Measurements from ENCODE around the gene PIH1D2. TPM values are rescaled to one million over a fixed set of nuclear protein-coding genes. Genes with fewer than 3 reads are reported as not detected.

Gene PIH1D2
- total and polyA plus RNA-seq, 2 donors (not counting 3 experiments of a cell fraction or from before 2014, with no cell fraction given), result 0.51 to 1.3 TPM

DNA sequence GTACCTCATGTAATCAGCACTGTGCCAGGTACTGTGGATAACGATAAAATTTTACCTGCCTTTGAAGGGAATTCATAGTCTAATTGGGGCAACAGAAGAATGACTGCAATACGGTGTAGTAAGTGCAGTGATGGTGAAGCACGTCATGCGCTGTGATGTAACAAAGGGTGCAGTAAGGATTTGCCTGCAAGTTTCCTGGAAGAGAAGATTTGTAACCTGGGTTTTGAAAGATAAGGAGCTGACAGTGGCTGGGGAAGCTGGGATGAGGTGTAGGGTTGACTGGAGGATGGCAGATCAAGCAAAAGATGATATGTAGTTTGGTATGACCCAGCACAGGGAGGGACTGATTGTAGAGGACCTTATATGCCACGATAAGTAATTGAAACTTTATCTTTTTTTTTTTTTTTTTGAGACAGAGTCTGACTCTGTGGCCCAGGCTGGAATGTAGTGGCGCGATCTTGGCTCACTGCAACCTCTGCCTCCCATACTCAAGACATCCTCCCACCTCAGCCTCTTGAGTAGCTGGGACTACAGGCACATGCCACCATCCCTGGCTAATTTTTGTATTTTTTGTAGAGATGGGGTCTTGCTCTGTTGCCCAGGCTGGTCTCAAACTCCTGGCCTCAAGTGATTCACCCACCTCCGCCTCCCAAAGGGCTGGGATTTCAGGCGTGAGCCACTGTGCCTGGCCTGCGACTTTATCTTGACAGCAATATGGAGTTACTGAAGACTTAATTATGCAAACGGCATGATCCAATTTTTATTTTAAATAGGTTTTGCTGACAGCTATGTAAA is 24.1 kb upstream of the PIH1D2 start:
- peaks cover 0 to 3% of the 10 kb centered on the region in 2 experiments for H3K36me3 ChIP-seq (ENCODE audit: control insufficient read depth in 2 of 2, extremely low read depth in 1 of 2, insufficient read depth in 2 of 2, low read length in 2 of 2)
- no peak overlapping the region for H3K4me3 ChIP-seq (replicated peaks in 1 of 3; ENCODE audit: insufficient read depth in 1 of 3, low read depth in 1 of 3, low read length in 3 of 3)
- dilution Hi-C loops (cut with MboI; ENCODE audit: extremely low pct_ligation_motif_present, low sequenced_read_pairs), result no loop called here
- H2AFZ ChIP-seq (ENCODE audit: low read depth, low read length), result no peak overlapping the region
- no peaks in the 10 kb centered on the region for H3K9me1 ChIP-seq (replicated peaks; ENCODE audit: control insufficient read depth, extremely low read depth, insufficient read depth, low read length)
- H3K9ac ChIP-seq (replicated peaks; ENCODE audit: extremely low read depth, insufficient read depth, low read length), result no peak overlapping the region
- POLR2A ChIA-PET, result no interaction called here
- TF ChIP-seq POLR2A (IDR thresholded peaks at IDR 0.05; ENCODE audit: low read depth, low read length), result no peak
- no peaks in the 10 kb centered on the region for H3K27me3 ChIP-seq (ENCODE audit: control insufficient read depth in 2 of 2, insufficient read depth in 2 of 2, low read length in 2 of 2)
- no peak overlapping the region for H3K4me2 ChIP-seq (ENCODE audit: insufficient read depth, low read length)
- DNase-seq (ENCODE audit: low read depth, low spot score), result no peak
- intact Hi-C loops (cut with micrococcal nuclease), result no loop called here
- H3K4me1 ChIP-seq (ENCODE audit: control insufficient read depth, extremely low read depth, insufficient read depth, low read length), result no peaks in the 10 kb centered on the region
- H3K27ac ChIP-seq (ENCODE audit: insufficient read depth, low read depth, low read length), result no peak overlapping the region
- no peak for FAIRE-seq
- CTCF ChIA-PET, result interaction anchor here (1.2 to 4.2 kb wide), 3 partner anchors 16 to 78 kb away, joined by 3 to 18 read pairs (median 3); partner anchors contain the start of gene BCO2
- H3K79me2 ChIP-seq (ENCODE audit: control insufficient read depth, insufficient read depth, low read length), result no peaks in the 10 kb centered on the region
- BruUV-seq (replicated peaks), result no TSS peak
- no peaks in the 10 kb centered on the region for H3K9me3 ChIP-seq (replicated peaks; ENCODE audit: control insufficient read depth, insufficient read depth, low read length)
- no peaks in the 10 kb centered on the region for H4K20me1 ChIP-seq (replicated peaks; ENCODE audit: control insufficient read depth, extremely low read depth, insufficient read depth, low read length)

DNA sequence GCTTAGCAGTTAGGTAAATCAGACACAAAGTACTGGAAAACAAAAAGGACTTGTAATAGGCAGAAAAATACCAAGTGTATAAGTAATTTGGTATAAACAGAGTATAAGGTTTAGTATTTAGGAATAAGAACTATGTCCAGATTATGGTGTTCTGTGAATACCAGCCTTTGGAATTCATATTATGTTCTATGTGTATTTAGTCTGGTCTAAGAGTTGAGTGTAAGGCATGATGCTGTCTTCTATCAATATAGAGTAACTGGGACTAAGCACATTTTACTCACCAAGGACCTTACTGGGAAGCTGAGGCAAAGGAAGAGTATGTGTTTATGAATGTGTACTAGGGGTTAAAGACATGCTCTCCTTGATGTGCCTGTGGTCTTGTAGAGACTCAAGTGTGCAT is 22.4 kb upstream of the PIH1D2 start:
- intact Hi-C loops (cut with micrococcal nuclease) (no loop called here), dilution Hi-C loops (cut with MboI; ENCODE audit: extremely low pct_ligation_motif_present, low sequenced_read_pairs) (no loop called here)
- Histone ChIP-seq H3K36me3 (ENCODE audit: control insufficient read depth in 2 of 2, extremely low read depth in 1 of 2, insufficient read depth in 2 of 2, low read length in 2 of 2) (peaks cover 3 to 6% of the 10 kb centered on the region in 2 experiments), H3K4me1 (ENCODE audit: control insufficient read depth, extremely low read depth, insufficient read depth, low read length) (no peaks in the 10 kb centered on the region), H4K20me1 (replicated peaks; ENCODE audit: control insufficient read depth, extremely low read depth, insufficient read depth, low read length) (no peaks in the 10 kb centered on the region), H3K9ac (replicated peaks; ENCODE audit: extremely low read depth, insufficient read depth, low read length) (no peak overlapping the region), H3K27ac (ENCODE audit: insufficient read depth, low read depth, low read length) (no peak overlapping the region), H3K4me3 (replicated peaks in 1 of 3; ENCODE audit: insufficient read depth in 1 of 3, low read depth in 1 of 3, low read length in 3 of 3) (no peak overlapping the region), H3K9me1 (replicated peaks; ENCODE audit: control insufficient read depth, extremely low read depth, insufficient read depth, low read length) (no peaks in the 10 kb centered on the region), H3K9me3 (replicated peaks; ENCODE audit: control insufficient read depth, insufficient read depth, low read length) (no peaks in the 10 kb centered on the region), H3K4me2 (ENCODE audit: insufficient read depth, low read length) (no peak overlapping the region), H2AFZ (ENCODE audit: low read depth, low read length) (no peak overlapping the region), H3K27me3 (ENCODE audit: control insufficient read depth in 2 of 2, insufficient read depth in 2 of 2, low read length in 2 of 2) (no peaks in the 10 kb centered on the region), H3K79me2 (ENCODE audit: control insufficient read depth, insufficient read depth, low read length) (no peaks in the 10 kb centered on the region)
- CTCF ChIA-PET, result no interaction called here
- FAIRE-seq (no peak), DNase-seq (ENCODE audit: low read depth, low spot score) (no peak)
- TF ChIP-seq MYC (IDR thresholded peaks at IDR 0.05; ENCODE audit: low read depth, low read length) (no peak), POLR2AphosphoS5 (IDR thresholded peaks at IDR 0.05; ENCODE audit: insufficient read depth, low read depth, low read length) (no peak), POLR2A (IDR thresholded peaks at IDR 0.05; ENCODE audit: low read depth, low read length) (no peak), FOS (IDR thresholded peaks at IDR 0.05; ENCODE audit: borderline replicate concordance, insufficient read depth, low read length) (no peak), GATA2 (IDR thresholded peaks at IDR 0.05; ENCODE audit: insufficient read depth, insufficient read length, low read depth, low read length) (no peak), JUN (IDR thresholded peaks at IDR 0.05; ENCODE audit: borderline replicate concordance, insufficient read depth, insufficient read length, low read depth) (no peak), EZH2 (IDR thresholded peaks at IDR 0.05; ENCODE audit: borderline replicate concordance, low read depth, low read length, severe bottlenecking) (no peak)
- TF ChIP-seq, protein P1, sequence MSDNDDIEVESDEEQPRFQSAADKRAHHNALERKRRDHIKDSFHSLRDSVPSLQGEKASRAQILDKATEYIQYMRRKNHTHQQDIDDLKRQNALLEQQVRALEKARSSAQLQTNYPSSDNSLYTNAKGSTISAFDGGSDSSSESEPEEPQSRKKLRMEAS (IDR thresholded peaks at IDR 0.05; ENCODE audit: insufficient read depth, insufficient read length), result no peak
- TF ChIP-seq, protein P2, sequence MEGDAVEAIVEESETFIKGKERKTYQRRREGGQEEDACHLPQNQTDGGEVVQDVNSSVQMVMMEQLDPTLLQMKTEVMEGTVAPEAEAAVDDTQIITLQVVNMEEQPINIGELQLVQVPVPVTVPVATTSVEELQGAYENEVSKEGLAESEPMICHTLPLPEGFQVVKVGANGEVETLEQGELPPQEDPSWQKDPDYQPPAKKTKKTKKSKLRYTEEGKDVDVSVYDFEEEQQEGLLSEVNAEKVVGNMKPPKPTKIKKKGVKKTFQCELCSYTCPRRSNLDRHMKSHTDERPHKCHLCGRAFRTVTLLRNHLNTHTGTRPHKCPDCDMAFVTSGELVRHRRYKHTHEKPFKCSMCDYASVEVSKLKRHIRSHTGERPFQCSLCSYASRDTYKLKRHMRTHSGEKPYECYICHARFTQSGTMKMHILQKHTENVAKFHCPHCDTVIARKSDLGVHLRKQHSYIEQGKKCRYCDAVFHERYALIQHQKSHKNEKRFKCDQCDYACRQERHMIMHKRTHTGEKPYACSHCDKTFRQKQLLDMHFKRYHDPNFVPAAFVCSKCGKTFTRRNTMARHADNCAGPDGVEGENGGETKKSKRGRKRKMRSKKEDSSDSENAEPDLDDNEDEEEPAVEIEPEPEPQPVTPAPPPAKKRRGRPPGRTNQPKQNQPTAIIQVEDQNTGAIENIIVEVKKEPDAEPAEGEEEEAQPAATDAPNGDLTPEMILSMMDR (IDR thresholded peaks at IDR 0.05; ENCODE audit: extremely low read depth in 1 of 2, insufficient read depth in 1 of 2, low read depth in 1 of 2, low read length in 2 of 2), result no peak
- POLR2A ChIA-PET, result no interaction called here
- BruUV-seq (replicated peaks), result no TSS peak

Data from endothelial cell of umbilical vein (primary cell).